IPS-18c (cell line): ENCODE results near the gene PHAF1.

Source experiments
- H3K4me3 ChIP-seq: 2 replicates; pipeline ENCODE4 v1.7.0; 2013; ENCODE audit warnings: low read depth, mild to moderate bottlenecking, low read length, moderate library complexity; ENCODE audit not compliant: insufficient read depth
- H3K9me3 ChIP-seq: one replicate; pipeline ENCODE4 v1.6.1; 2013; ENCODE audit warnings: mild to moderate bottlenecking, low read length, moderate library complexity; ENCODE audit not compliant: control insufficient read depth, insufficient read depth

The PHAF1 gene

DNA sequence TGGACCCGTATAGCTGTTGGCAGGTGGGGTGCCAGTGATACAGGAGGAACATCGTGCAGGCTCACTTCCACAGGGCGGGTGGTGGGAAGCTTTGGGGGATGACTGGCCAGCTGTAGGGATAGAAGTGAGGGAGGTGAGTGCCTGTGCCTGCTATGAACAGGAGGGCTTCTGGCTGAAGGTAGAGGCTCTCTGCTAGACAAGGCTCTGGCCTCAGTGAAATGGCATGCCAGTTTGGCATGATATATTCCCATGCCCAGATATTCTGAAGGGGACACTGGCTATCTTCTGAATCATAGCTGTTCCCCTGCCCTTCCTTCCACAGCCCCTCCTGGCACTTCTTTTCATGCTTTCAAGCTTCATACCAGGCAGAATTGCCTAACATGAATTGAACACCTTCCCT, 19.1 kb downstream of the PHAF1 start:
- no peaks in the 10 kb centered on the region for H3K9me3 ChIP-seq
- no peak overlapping the region for H3K4me3 ChIP-seq

GRCh38 chr16:67129422-67129821, 19.7 kb downstream of the PHAF1 start:
- Histone ChIP-seq H3K9me3 (no peaks in the 10 kb centered on the region), H3K4me3 (no peak overlapping the region)

DNA sequence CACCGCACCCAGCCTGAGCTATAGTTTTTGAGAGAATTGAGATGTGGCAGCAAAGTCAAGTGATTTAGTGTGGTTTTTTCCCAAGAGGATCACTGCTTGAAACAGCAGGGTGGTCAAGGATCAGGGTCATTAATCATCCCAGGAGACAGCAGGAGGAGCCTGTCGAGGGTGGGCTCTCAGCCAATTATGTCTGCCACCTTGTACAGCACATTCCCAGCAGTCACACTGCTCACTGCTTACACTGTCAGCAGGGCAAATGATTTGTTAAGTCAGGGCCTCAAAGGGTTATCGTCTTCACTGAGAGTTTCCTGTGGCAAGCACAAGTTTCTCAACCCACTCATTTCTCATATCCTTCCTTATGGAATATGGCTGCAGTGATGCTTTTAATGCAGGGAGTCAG, 27.9 kb downstream of the PHAF1 start:
- Histone ChIP-seq H3K9me3 (no peaks in the 10 kb centered on the region), H3K4me3 (no peak overlapping the region)

- H3K9me3 ChIP-seq: no peaks in the 10 kb centered on the region
- H3K4me3 ChIP-seq: no peak overlapping the region
These were observed 31.6 kb downstream of the PHAF1 start for GRCh38 chr16:67141391-67141790.

DNA sequence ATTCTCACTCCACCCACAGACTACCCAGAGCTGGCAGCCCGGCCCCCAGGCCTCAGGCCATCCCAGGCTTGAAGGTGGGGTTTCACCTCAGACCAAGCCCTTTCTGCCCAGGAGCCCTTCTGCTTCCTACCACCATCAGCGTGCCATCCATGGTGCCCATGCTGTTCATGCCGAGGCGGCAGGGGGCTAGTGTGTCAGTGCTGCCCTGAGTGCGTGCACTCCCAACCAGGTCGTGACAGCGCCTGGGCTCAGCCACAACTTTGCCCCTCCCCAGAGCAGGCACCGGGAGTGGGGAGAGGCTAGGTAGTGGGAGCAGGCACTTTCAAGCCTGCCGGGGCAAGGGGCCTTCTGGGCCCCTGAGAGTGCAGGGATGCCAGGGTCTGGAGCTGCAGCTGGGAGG, 32.6 kb downstream of the PHAF1 start:
- Histone ChIP-seq H3K4me3 (no peak overlapping the region), H3K9me3 (no peaks in the 10 kb centered on the region)

- H3K4me3 ChIP-seq: no peak overlapping the region
- peaks cover 2% of the 10 kb centered on the region for H3K9me3 ChIP-seq
These were observed 35.2 kb downstream of the PHAF1 start for GRCh38 chr16:67144943-67145342.

DNA sequence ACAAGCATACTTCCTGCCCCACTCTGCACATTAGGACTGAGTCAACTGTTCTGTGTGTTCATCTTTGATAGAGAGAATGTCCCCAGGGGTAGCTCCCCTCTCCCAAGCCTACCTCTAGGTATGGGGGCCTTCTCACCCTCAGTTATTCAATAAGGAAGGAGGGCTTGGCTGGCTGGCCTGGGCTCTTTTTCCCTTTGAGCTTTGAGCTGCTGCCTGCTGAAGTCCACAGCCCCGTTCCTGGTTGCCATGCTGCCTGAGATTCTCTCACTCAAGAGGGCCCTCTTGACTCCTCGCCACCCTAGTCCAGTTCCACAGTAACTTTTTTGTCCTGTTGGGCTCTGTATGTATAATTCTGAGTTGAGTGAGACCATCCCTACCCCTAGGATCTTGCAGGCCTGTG, 36.0 kb downstream of the PHAF1 start:
- H3K4me3 ChIP-seq: no peak overlapping the region

GRCh38 chr16:67146523-67147357, 37.0 kb downstream of the PHAF1 start:
- Histone ChIP-seq H3K4me3 (no peak overlapping the region), H3K9me3 (peaks cover 2% of the 10 kb centered on the region)

More for the DNA sequence above, 36.0 kb downstream of the PHAF1 start:
- H3K9me3 ChIP-seq: peaks cover 2% of the 10 kb centered on the region

DNA sequence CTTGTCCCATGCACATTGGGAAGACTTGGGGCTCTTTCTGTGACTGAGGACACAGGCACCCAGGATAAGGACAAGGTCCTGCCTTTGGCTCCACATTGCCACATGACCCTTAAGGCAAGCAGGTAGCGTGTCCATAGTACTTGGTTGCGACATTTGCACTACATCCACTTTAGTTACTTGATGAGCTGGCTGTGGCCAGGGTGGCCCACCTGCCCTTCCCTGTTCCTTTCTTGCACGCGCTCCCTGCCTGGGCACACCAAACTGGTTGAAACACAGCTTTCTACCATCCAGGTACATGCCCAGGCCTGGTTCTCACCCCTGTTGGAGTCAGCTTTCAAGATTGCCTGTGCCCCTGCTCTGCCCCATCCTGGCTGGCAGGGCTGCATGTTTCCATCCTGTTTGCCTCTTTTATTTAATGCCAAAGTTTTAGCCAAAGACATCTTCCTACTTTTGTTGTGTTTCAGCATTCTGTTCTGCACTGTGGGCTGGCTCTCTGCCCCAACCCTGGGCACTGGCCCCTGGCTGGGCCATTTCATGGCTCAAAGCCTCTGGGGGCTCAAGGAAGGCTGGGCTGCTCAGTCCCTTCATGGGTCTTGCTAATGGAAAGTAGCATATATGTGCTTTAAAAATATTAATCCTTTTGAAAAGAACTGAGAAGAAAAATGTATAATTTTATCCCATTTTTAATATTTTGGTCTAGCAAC, 37.8 kb downstream of the PHAF1 start:
- peaks cover 2% of the 10 kb centered on the region for H3K9me3 ChIP-seq
- H3K4me3 ChIP-seq: no peak overlapping the region

DNA sequence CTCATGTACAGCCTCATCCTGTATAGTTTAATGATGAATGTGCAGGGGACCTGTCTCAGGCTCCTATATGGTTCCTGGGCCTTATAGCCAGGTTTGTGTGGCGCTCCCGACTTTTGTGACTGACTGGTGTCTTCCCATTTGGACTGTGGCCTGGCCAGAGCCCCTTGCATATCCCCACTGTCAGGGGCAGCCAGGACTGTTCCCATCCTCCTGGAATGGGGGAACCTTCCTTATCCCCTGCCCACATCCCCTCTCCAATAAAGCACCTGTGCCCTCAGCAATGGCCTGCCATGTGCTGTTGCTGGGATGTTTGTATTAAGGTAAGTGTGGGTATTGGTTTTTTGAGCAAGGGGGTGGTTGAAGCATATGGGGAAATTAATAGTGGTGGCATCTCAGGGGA, 38.5 kb downstream of the PHAF1 start:
- Histone ChIP-seq H3K4me3 (no peak overlapping the region), H3K9me3 (peaks cover 2% of the 10 kb centered on the region)

DNA sequence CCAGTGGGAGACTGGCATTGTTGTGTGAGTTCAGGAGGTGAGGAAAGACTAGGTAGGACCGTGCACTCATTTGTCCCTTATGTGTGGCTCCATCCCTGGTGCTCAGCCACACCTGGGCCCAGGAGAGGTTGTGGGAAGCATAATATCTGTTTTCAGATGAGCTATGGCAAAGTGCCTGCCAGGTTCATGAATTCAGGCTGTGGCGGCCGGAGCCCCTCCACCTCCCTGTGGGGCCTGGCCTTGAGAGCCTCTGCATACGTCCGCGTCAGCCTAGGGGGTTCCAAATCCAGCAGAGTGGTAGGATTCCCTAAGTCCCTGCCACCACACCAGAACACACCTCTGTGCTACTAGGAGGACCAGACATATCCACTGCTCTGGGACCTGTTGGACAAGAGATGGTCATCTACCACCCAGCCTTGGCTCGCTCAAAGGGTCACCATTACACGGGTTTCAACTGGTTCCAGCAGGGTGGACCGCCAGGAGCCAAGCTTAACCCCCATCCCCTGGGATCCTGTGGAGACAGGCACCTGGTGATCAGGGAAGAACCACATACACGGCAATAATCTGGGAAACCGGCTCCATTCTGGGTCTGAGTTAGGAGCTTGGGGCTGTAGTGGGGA, 39.0 kb downstream of the PHAF1 start:
- H3K4me3 ChIP-seq: no peak overlapping the region

GRCh38 chr16:67149276-67150046, 39.7 kb downstream of the PHAF1 start:
- Histone ChIP-seq H3K4me3 (peak overlapping the region; percentile 68), H3K9me3 (peaks cover 2% of the 10 kb centered on the region)

More for the DNA sequence above, 39.0 kb downstream of the PHAF1 start:
- H3K9me3 ChIP-seq: peaks cover 2% of the 10 kb centered on the region

DNA sequence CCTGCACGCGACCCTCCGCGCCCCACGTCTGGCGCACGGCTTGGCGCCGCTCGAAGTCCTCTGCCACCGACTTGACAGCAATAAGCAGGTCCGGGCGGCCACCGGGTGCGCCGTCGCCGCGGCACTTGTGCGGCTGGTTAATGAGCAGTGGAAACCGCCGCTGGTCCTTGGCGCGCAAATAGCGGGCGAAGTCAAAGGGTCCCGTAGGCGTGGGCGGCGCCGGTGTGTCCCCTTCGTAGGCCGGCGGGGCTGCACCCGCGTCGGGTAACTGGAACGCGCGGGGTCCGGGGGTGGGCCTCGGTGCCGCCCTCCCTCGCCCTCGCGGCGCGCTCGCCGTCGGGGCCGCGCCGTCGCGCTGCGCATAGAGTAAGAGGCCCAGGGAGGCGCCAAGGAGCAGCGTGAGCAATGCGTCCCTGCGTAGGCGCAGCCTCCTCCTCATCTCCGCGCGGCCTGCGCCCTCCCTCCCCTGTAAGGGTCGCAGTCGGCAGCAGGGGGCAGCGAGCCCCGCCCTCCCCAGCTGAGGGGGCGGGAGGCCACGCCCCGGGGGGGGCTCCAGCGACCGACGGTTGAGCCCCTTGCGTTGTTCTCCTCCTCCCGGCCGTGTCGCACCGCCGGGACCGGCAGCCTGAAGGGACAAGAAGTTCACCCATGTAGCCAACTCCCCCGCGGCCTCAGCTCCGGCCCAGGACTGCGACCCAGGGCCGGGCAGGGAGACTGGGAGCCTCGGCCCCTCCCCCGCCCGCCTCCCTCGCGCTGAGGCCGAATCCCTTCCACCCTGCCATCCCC, 40.5 kb downstream of the PHAF1 start:
- H3K4me3 ChIP-seq: peak overlapping the region; percentile 68

DNA sequence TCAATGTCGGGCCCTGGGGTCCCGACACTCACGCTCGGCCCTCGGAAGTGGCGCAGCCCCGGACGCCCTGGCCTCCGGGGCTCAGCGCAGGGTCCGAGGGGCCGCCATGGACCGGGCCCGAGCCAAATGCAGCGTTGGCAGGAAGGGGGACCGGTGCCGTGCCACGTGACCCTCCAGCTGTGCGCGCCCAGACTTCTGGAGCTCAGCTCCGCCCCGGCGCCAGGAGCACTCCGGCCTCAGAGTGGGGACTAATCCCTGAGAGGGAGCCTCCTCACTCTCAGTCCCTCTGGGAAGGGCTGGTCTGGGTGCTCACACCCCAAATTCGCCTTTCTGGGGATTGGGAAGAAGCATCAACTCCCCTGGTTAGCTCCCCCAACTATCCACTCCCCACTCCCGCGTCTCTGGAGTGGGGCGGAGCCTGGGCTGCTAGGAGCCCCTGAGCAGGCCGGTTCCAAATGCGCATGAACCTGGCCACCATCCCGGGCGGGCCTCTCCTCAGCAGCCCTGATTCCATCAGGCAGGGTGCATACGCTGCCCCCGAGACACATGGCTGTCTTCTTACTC, 41.2 kb downstream of the PHAF1 start, which contains the start of gene B3GNT9:
Gene B3GNT9, minus strand, starts transcription at position 166 of the 564 bp plus-strand sequence. CDS start 513 bp downstream, outside the sequence.
- Histone ChIP-seq H3K9me3 (peaks cover 2% of the 10 kb centered on the region), H3K4me3 (peak within 1 kb of the TSS; percentile 68)

More for the DNA sequence above, 40.5 kb downstream of the PHAF1 start:
- H3K9me3 ChIP-seq: peaks cover 2% of the 10 kb centered on the region

GRCh38 chr16:67151431-67152097, 41.8 kb downstream of the PHAF1 start:
- H3K4me3 ChIP-seq: peak overlapping the region; percentile 68
- peaks cover 2% of the 10 kb centered on the region for H3K9me3 ChIP-seq
